SU-DHL-6 (cell line): ENCODE data around the gene DYNLT1.

Experiments used
- H2AFZ ChIP-seq: fragments of 200-600 bp; sonication (generic); 2 replicates; pipeline ENCODE4 v1.6.1; 2014; ENCODE audit warnings: low read depth, mild to moderate bottlenecking, moderate library complexity, mixed read lengths, antibody characterized with exemption, low read length; ENCODE audit not compliant: severe bottlenecking
- H3F3A ChIP-seq: fragments of 200-600 bp; shearing (Covaris generic); 2 replicates; pipeline ENCODE4 v1.6.0; 2016; ENCODE audit warnings: antibody characterized with exemption, mild to moderate bottlenecking; ENCODE audit not compliant: insufficient read depth
- H3K27ac ChIP-seq: fragments of 200-600 bp; sonication (generic); 2 replicates; pipeline ENCODE4 v1.5.1; 2016; ENCODE audit warnings: low read depth, mild to moderate bottlenecking, low read length, moderate library complexity, mixed read lengths
- H3K27me3 ChIP-seq: fragments of 200-600 bp; sonication (generic), shearing (Covaris generic); 2 replicates; pipeline ENCODE4 v1.6.0; 2014; ENCODE audit warnings: mild to moderate bottlenecking, low read length
- H3K36me3 ChIP-seq: fragments of 200-600 bp; sonication (generic); 2 replicates; pipeline ENCODE4 v1.6.1; 2014; ENCODE audit warnings: mild to moderate bottlenecking, low read length, mixed read lengths
- H3K4me2 ChIP-seq: fragments of 300-600, 200-600 bp; shearing (Covaris generic), sonication (generic); 2 replicates; pipeline ENCODE4 v1.6.0; 2014; ENCODE audit warnings: low read length, low read depth, mild to moderate bottlenecking; ENCODE audit not compliant: poor library complexity, severe bottlenecking
- H3K4me3 ChIP-seq: fragments of 200-600 bp; sonication (generic); 2 replicates; pipeline ENCODE4 v1.5.1; 2014; ENCODE audit warnings: antibody characterized with exemption, low read length, mild to moderate bottlenecking, mixed read lengths; ENCODE audit not compliant: insufficient read depth, poor library complexity, severe bottlenecking
- H3K79me2 ChIP-seq: fragments of 200-600 bp; sonication (generic); 2 replicates; pipeline ENCODE4 v1.6.1; 2014; ENCODE audit warnings: mild to moderate bottlenecking, low read length, moderate library complexity; ENCODE audit not compliant: insufficient read depth
- H3K9ac ChIP-seq: fragments of 200-600 bp; sonication (generic); 2 replicates; pipeline ENCODE4 v1.7.0; 2014; ENCODE audit warnings: mild to moderate bottlenecking, low read length
- H3K9me2 ChIP-seq: fragments of 200-600 bp; sonication (generic); replicated peaks from 2 replicates; pipeline ENCODE4 v1.6.1; 2014; ENCODE audit warnings: low read length; ENCODE audit not compliant: insufficient read depth
- H3K9me3 ChIP-seq: fragments of 200-600 bp; sonication (generic); 2 replicates; pipeline ENCODE4 v1.6.1; 2014; ENCODE audit warnings: low read length, mixed read lengths; ENCODE audit not compliant: insufficient read depth
- H4K20me1 ChIP-seq: fragments of 200-600 bp; sonication (generic); 2 replicates; pipeline ENCODE4 v1.6.1; 2014; ENCODE audit warnings: low read depth, mild to moderate bottlenecking, antibody characterized with exemption, low read length, moderate library complexity, mixed read lengths
- EZH2phosphoT487 ChIP-seq: fragments of 200-600 bp; sonication (generic), shearing (Covaris generic); conservative IDR thresholded peaks from 2 replicates; pipeline ENCODE4 v1.6.1; 2018; ENCODE audit warnings: mild to moderate bottlenecking, antibody characterized with exemption, low read length, moderate library complexity, mixed read lengths
- TF ChIP-seq, protein P1 (sequence below): fragments of 200-600 bp; sonication (generic); IDR thresholded peaks from one replicate; pipeline ENCODE4 v1.5.1; 2017; ENCODE audit warnings: antibody characterized with exemption, mild to moderate bottlenecking, low read length, moderate library complexity; ENCODE audit not compliant: insufficient read depth, poor library complexity, severe bottlenecking

DYNLT1 gene

DNA sequence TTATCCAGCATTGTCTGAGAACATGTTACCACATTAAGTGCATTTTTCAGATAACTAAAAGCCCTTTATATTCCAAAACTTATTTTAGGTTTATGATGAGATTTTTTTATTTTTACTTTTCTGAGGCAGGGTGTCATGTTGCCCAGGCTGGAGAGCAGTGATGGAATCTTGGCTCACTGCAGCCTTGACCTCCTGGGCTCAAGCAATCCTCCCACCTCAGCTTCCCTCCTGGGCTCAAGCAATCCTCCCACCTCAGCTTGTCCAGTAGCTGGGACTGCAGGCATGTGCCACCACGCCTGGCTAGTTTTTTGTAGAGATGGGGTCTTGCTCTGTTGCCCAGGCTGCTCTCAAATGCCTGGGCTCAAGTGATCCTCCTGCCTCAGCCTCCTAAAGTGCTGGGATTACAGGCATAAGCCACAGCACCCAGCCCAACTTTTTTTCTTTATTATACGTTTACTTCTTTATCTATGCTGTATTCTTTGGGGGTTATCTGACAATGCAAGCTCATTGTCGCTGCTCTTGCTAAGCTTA, 6.2 kb downstream of the DYNLT1 start:
- Histone ChIP-seq H4K20me1 (no peaks in the 10 kb centered on the region), H3K4me3 (no peak overlapping the region), H3K9ac (no peak overlapping the region), H2AFZ (no peak overlapping the region), H3K27ac (no peak overlapping the region), H3F3A (peaks cover 17% of the 10 kb centered on the region), H3K9me2 (no peaks in the 10 kb centered on the region), H3K79me2 (peaks cover 26% of the 10 kb centered on the region), H3K9me3 (no peaks in the 10 kb centered on the region), H3K36me3 (peaks cover 9% of the 10 kb centered on the region; the same call in 1 of the 2 replicates), H3K27me3 (no peaks in the 10 kb centered on the region), H3K4me2 (no peak overlapping the region)
- no peak for TF ChIP-seq EZH2phosphoT487
- TF ChIP-seq, protein P1, sequence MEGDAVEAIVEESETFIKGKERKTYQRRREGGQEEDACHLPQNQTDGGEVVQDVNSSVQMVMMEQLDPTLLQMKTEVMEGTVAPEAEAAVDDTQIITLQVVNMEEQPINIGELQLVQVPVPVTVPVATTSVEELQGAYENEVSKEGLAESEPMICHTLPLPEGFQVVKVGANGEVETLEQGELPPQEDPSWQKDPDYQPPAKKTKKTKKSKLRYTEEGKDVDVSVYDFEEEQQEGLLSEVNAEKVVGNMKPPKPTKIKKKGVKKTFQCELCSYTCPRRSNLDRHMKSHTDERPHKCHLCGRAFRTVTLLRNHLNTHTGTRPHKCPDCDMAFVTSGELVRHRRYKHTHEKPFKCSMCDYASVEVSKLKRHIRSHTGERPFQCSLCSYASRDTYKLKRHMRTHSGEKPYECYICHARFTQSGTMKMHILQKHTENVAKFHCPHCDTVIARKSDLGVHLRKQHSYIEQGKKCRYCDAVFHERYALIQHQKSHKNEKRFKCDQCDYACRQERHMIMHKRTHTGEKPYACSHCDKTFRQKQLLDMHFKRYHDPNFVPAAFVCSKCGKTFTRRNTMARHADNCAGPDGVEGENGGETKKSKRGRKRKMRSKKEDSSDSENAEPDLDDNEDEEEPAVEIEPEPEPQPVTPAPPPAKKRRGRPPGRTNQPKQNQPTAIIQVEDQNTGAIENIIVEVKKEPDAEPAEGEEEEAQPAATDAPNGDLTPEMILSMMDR: no peak

DNA sequence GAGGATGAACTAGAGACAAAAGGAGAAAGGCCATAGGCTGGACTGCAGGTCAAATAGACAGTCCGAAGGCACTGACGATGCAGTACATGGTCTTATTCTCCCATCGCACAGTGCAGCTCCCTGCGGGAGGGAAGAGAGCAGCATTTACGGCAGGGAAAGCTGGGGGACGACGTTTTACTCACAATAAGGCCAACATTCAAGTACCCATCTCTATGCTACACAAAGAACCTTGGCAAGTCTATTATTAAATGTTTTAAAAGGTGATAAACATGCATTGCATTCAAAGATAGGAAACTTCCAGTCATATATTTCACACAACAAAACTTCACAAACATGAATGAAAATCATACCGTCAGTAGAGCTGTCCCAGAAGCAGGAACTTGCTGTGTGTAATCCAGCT, 7.8 kb downstream of the DYNLT1 start:
- H3K4me3 ChIP-seq: no peak overlapping the region
- no peak overlapping the region for H2AFZ ChIP-seq
- no peak for TF ChIP-seq EZH2phosphoT487
- TF ChIP-seq, protein P1: no peak
- no peak overlapping the region for H3K4me2 ChIP-seq
- peaks cover 19% of the 10 kb centered on the region for H3F3A ChIP-seq
- H3K9me2 ChIP-seq: no peaks in the 10 kb centered on the region
- no peak overlapping the region for H3K9ac ChIP-seq
- no peaks in the 10 kb centered on the region for H3K27me3 ChIP-seq
- no peaks in the 10 kb centered on the region for H3K9me3 ChIP-seq
- H3K36me3 ChIP-seq: peaks cover 9% of the 10 kb centered on the region; the same call in 1 of the 2 replicates
- H3K27ac ChIP-seq: no peak overlapping the region
- H3K79me2 ChIP-seq: 0 out of 2 replicates have a peak, but pooled peaks cover 11% of the 10 kb centered on the region
- no peaks in the 10 kb centered on the region for H4K20me1 ChIP-seq

DNA sequence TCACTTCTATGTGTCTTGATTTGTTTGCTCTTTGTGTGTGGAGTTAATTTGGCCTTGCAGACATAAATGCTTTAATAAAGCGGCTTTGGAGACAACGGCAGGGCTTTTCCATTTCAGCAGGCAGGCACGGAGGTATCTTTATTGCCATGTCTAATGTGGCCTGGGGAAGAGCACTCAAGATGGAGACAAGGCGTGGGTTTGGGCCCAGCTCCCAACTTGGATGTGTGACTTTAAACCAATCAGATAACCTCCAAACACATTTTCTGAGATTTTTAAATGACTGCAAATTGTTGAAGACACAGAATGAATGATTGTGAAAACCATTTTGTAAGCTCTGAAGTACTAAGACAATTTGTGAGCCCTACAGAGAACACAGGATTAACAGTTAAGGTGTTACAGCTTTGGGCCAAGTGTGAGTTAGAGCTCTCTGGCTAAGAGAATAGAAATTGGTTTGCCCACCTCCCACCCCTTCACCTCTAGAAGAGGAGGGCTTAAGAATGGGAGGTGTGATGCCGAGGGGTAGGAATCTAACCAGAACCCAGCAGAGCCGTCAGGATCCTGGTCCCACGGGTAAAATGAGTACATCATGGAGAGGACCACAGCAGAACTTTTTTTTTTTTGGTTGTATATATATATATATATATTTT, 9.0 kb downstream of the DYNLT1 start:
- Histone ChIP-seq H4K20me1 (no peaks in the 10 kb centered on the region), H3K27me3 (no peaks in the 10 kb centered on the region), H2AFZ (no peak overlapping the region), H3K36me3 (peaks cover 9% of the 10 kb centered on the region; the same call in 1 of the 2 replicates), H3K27ac (no peak overlapping the region), H3F3A (peaks cover 19% of the 10 kb centered on the region), H3K4me3 (no peak overlapping the region), H3K9me3 (no peaks in the 10 kb centered on the region), H3K4me2 (no peak overlapping the region), H3K9me2 (no peaks in the 10 kb centered on the region), H3K79me2 (0 out of 2 replicates have a peak, but pooled peaks cover 4% of the 10 kb centered on the region), H3K9ac (no peak overlapping the region)
- TF ChIP-seq EZH2phosphoT487: no peak
- TF ChIP-seq, protein P1: no peak
